Uterus (tissue), 2 donors: ENCODE measurements around the gene WDFY1.

ENCODE experiments used
- POLR2A ChIP-seq, 2 donors: fragments of 450-650 bp; IDR thresholded peaks; one replicate each; pipeline ENCODE4 v1.6.1; 2016; ENCODE audit warnings: antibody characterized with exemption in 2 of 2, mild to moderate bottlenecking in 1 of 2, moderate library complexity in 1 of 2
- TF ChIP-seq, protein P1 (sequence below), 4 experiments: fragments of 200-600 bp in 2 of 4; fragments of 450-650 bp in 2 of 4; sonication (generic) in 2 of 4; IDR thresholded peaks; one replicate each; pipeline ENCODE4 v1.5.1; 2016 to 2019; ENCODE audit warnings: antibody characterized with exemption in 4 of 4, mild to moderate bottlenecking in 2 of 4, moderate library complexity in 1 of 4

- TF ChIP-seq, protein P1, sequence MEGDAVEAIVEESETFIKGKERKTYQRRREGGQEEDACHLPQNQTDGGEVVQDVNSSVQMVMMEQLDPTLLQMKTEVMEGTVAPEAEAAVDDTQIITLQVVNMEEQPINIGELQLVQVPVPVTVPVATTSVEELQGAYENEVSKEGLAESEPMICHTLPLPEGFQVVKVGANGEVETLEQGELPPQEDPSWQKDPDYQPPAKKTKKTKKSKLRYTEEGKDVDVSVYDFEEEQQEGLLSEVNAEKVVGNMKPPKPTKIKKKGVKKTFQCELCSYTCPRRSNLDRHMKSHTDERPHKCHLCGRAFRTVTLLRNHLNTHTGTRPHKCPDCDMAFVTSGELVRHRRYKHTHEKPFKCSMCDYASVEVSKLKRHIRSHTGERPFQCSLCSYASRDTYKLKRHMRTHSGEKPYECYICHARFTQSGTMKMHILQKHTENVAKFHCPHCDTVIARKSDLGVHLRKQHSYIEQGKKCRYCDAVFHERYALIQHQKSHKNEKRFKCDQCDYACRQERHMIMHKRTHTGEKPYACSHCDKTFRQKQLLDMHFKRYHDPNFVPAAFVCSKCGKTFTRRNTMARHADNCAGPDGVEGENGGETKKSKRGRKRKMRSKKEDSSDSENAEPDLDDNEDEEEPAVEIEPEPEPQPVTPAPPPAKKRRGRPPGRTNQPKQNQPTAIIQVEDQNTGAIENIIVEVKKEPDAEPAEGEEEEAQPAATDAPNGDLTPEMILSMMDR (IDR thresholded peaks at IDR 0.05) = no peak
- TF ChIP-seq POLR2A (IDR thresholded peaks at IDR 0.05) = no peak
These were observed 5.6 kb upstream of the WDFY1 start for GRCh38 chr2:223950448-223951347.
